ENCODE results near the gene S100A11. TPM values are rescaled to one million over a fixed set of nuclear protein-coding genes. Genes with fewer than 3 reads are reported as not detected.
A peak's percentile ranks its signal among the peaks of the same experiment; 100 is the strongest.
"Not testable (repeated sequence)": the region's sequence is repeated elsewhere in the genome, so short reads cannot be mapped to it uniquely, and the experiment has no call there.

The S100A11 gene
- total RNA-seq, result 100 to 1,000 TPM; 197 to 272 TPM

GRCh38 chr1:152036267-152037216 lies at the start of gene S100A11:
Gene S100A11, minus strand, starts transcription at chr1:152037004. Its CDS starts 89 bp downstream, at chr1:152036915.
- Mint-ChIP-seq H3K27ac (peak within 1 kb of the TSS; percentile 96 to 99), H3K9me3 (peaks cover 0 to 5% of the 10 kb centered on the region in 2 donors), H3K36me3 (peaks cover 36 to 46% of the 10 kb centered on the region in 2 donors)
- ATAC-seq, result peak; percentile 86 to 87
- peak; percentile 80 to 84 for DNase-seq (ENCODE audit: low spot score in 2 of 2)

DNA sequence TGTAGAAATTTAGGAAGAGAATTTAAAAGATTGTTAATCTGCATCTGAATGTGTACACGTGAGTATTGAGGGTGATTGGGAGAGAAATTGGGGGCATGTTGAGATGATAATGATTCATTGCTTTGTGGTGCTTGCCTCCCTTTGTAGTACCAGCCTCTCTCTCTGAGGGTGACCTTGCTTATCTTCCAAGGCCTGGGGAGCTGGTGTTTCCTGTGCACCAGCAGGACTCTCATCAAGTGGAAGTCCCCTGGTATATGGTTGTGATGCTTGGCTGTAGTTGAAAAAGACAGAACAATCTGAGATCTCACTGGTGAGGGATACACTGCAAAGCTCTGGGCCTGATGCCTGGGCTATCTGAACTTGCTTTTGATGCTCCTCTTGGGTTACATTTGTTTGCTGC lies 48.0 kb upstream of the S100A11 start:
- DNase-seq (ENCODE audit: low spot score in 2 of 2), result no peak
- no peaks in the 10 kb centered on the region for H3K36me3 Mint-ChIP-seq
- no peak for ATAC-seq
- no peaks in the 10 kb centered on the region for H3K9me3 Mint-ChIP-seq
- H3K27ac Mint-ChIP-seq, result no peak overlapping the region

- DNase-seq (ENCODE audit: low spot score in 2 of 2); ATAC-seq; H3K36me3 Mint-ChIP-seq; H3K9me3 Mint-ChIP-seq; H3K27ac Mint-ChIP-seq: not testable (repeated sequence)
Observed at GRCh38 chr1:152081026-152081425, 44.2 kb upstream of the S100A11 start.

GRCh38 chr1:152080494-152080893 lies 43.7 kb upstream of the S100A11 start:
- ATAC-seq; DNase-seq (ENCODE audit: low spot score in 2 of 2); H3K36me3 Mint-ChIP-seq; H3K9me3 Mint-ChIP-seq; H3K27ac Mint-ChIP-seq: not testable (repeated sequence)

DNA sequence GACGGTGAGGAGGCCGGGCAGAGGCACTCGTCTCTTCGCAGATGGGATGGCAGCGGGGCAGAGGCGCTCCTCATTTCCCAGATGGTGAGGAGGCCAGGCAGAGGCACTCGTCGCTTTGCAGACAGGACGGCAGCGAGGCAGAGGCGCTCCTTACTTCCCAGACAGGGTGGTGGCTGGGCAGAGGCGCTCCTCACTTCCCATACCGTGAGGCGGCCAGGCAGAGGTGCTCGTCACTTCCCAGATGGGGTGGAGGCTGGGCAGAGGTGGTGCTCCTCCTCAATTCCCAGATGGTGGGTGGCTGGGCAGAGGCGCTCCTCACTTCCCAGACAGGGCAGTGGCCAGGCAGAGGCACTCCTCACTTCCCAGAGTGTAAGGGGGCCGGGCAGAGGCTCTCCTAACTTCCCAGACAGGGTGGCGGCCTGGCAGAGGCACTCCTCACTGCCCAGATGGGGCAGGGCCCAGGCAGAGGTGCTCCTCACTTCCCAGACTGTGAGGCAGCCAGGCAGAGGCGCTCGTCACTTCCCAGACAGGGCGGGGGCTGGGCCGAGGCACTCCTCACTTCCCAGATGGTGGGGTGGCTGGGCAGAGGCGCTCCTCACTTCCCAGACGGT lies 42.1 kb upstream of the S100A11 start:
- Mint-ChIP-seq H3K36me3 (no peaks in the 10 kb centered on the region), H3K9me3 (no peaks in the 10 kb centered on the region), H3K27ac (no peak overlapping the region)
- DNase-seq (ENCODE audit: low spot score in 2 of 2), result no peak
- no peak for ATAC-seq

DNA sequence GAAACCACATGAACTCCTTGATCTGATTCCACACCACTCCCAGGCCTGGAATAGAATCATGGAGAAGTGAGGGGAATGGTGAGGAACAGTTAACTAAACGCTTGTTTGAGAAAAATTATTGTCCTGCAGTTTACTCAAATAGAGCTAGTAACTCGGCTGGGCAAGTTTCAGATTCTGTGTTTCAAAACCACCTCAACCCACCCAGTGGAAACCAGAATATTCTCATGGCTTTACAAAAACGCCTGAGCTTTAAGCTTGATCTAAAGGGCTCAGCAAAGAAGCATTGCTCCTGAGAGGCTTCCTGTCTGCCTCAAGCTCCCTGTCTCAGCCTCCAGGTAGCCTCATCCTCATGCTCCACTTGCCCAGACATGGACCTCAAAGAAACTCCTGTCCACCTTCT lies 35.5 kb upstream of the S100A11 start:
- no peak for ATAC-seq
- H3K9me3 Mint-ChIP-seq, result no peaks in the 10 kb centered on the region
- H3K36me3 Mint-ChIP-seq, result no peaks in the 10 kb centered on the region

DNA sequence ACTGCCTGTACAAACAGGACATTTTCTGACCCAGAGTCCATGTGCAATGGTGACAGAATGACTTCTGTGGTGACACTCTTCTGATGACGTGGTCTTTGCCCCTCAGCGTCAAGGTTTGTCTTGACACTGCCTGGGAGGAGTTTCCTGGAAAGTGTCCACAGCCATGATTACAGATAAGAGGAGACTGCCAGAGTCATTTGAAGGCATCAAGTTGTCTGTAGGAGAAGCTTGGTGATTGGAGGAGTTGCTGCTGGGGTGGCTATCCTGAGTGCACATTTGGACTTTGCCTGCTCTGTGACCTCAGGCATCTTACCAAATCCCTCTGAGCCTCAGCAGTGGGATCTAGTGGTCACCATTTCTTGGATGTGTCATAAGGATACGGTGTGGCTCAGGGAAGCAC lies 34.3 kb upstream of the S100A11 start:
- DNase-seq (ENCODE audit: low spot score in 2 of 2) (no peak), ATAC-seq (no peak)
- H3K36me3 Mint-ChIP-seq, result no peaks in the 10 kb centered on the region
- H3K27ac Mint-ChIP-seq, result no peak overlapping the region
- no peaks in the 10 kb centered on the region for H3K9me3 Mint-ChIP-seq

More for the DNA sequence above, 35.5 kb upstream of the S100A11 start:
- no peak for DNase-seq (ENCODE audit: low spot score in 2 of 2)
- no peak overlapping the region for H3K27ac Mint-ChIP-seq

DNA sequence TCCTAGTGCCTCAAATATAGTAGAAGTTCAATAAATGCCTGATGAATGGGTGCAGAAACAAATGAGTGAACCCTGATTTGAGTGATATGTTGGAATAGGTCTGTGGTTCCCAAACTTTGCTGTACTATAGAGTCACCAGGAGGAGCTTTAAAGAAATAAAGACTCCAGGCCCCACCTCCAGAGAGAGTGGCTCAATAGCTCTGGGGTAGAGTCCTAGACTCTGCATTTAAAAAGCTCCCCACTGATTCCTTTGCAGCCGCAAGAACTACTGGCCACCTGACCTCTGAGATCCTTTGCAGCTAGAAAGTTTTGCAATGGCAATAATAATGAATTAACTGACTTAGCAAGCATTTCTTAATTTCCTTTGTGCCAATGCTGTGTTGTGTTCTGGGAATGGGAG lies 31.1 kb upstream of the S100A11 start:
- DNase-seq (ENCODE audit: low spot score in 2 of 2), result no peak
- Mint-ChIP-seq H3K9me3 (no peaks in the 10 kb centered on the region), H3K27ac (no peak overlapping the region), H3K36me3 (no peaks in the 10 kb centered on the region)
- no peak for ATAC-seq

DNA sequence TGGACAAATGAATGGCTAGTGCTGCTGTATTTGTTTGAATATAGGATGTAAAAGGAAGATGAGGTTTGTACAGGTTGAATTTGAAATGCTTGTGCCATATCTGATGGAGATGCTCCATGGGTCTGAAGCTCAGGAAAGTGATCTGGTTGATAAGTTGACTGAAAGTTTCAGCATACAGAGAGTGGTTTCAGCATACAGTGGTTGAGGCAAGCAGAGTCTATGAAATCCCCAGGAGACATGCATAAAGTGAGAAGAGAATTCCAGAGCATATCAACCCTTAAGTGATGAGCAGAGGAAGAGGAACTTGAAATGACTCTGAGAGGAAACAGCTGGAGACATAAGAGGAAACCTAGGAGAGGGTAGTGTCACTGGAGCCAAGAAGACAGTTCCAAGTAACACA lies 30.3 kb upstream of the S100A11 start:
- no peaks in the 10 kb centered on the region for H3K36me3 Mint-ChIP-seq
- ATAC-seq, result no peak
- H3K9me3 Mint-ChIP-seq, result no peaks in the 10 kb centered on the region
- no peak for DNase-seq (ENCODE audit: low spot score in 2 of 2)
- H3K27ac Mint-ChIP-seq, result no peak overlapping the region

DNA sequence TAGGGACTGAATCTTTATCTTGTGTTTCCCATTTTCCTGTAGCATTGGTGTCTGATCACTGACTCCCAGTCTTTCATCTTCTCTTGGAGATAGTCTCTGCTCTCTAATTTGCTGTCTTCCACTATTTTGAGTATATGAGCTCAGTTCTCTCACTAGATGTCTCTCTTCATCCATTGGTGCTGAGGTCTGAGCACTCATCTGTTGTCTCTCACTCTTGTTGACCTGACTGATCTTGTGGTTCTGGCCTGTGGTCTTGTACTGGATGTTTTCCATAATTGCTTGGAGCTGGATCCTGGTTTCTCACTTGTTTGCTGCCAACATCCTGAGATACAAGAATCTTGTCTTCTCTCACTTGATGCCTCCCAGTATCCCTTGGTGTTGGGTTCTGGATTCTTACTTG lies 25.1 kb upstream of the S100A11 start:
- ATAC-seq (no peak), DNase-seq (ENCODE audit: low spot score in 2 of 2) (no peak)
- Mint-ChIP-seq H3K36me3 (no peaks in the 10 kb centered on the region), H3K27ac (no peak overlapping the region), H3K9me3 (no peaks in the 10 kb centered on the region)

DNA sequence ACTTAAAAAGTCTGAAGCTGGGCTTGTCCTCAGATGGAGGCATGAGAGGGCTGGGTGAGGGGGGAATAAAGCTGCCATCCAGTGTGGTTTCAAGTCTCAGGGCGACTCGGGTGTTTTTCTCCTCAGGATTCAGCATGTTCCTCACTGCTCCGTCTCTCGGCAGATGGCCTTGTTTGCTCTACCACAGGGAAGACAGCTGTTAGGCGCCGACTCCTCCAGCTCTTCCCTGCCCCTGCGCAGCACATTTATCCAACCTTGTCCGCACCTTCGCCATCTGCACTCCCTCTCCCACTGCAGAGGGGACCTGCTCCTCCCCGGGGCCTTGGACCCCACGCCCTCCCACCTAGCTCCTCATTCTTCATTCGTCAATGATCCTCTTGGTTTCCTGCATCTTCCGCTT lies 16.6 kb upstream of the S100A11 start:
- DNase-seq (ENCODE audit: low spot score in 2 of 2) (no peak), ATAC-seq (no peak)
- Mint-ChIP-seq H3K36me3 (no peaks in the 10 kb centered on the region), H3K27ac (no peak overlapping the region), H3K9me3 (no peaks in the 10 kb centered on the region)

- no peaks in the 10 kb centered on the region for H3K36me3 Mint-ChIP-seq
- peak; percentile 70 to 86 for DNase-seq (ENCODE audit: low spot score in 2 of 2)
- no peak overlapping the region for H3K27ac Mint-ChIP-seq
- H3K9me3 Mint-ChIP-seq, result no peaks in the 10 kb centered on the region
- no peak for ATAC-seq
Observed at GRCh38 chr1:152052606-152053005, 15.8 kb upstream of the S100A11 start.

DNA sequence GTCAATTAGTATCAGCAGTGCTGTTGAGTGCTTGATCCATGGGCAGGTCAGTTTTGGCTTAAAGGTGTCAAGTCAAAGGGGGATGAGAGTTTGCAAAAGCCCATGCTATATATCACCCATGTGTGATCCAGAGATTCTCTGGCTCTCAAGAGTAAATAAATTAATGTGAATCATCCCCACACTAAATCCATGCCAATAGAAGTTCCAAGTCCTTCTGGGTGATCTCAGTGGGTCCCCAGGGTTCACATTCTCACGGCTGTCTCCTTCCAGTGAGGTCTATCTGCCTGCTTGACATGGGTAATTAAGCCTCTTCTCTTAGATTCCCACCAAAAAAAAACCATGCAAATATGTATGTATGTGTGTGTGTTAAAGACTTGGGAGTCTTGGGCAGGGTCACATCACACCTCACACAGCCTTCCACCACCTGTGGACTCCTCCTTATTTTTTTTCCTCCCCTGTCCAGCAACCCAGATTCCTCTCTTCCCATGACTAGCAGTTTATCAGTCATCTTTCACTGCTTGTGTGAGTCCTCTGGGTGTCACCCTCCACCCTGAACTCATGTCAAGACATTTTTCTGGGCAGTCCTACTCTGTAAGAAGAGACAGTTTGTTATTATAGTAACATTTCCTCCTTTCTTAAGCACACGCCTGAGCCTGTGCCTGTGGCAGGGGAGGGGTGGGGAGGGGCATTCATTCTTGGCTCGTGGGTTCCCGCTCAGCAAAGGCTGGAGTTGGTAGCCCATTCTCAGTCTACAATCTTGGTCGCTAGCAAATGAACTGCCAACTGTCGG lies 14.3 kb upstream of the S100A11 start:
- peak overlapping the region in 1 of 2 donors; percentile 8 for H3K27ac Mint-ChIP-seq
- DNase-seq (ENCODE audit: low spot score in 2 of 2) (no peak), ATAC-seq (no peak)
- no peaks in the 10 kb centered on the region for H3K36me3 Mint-ChIP-seq
- no peaks in the 10 kb centered on the region for H3K9me3 Mint-ChIP-seq

GRCh38 chr1:152049291-152050083 lies 12.7 kb upstream of the S100A11 start:
- DNase-seq (ENCODE audit: low spot score in 2 of 2) (no peak), ATAC-seq (no peak)
- H3K36me3 Mint-ChIP-seq, result no peaks in the 10 kb centered on the region
- H3K9me3 Mint-ChIP-seq, result no peaks in the 10 kb centered on the region
- H3K27ac Mint-ChIP-seq, result no peak overlapping the region

GRCh38 chr1:152048416-152049009 lies 11.7 kb upstream of the S100A11 start:
- ATAC-seq (peak; percentile 17 to 40), DNase-seq (ENCODE audit: low spot score in 2 of 2) (no peak)
- no peaks in the 10 kb centered on the region for H3K9me3 Mint-ChIP-seq
- H3K36me3 Mint-ChIP-seq, result no peaks in the 10 kb centered on the region
- peak overlapping the region; percentile 97 to 98 for H3K27ac Mint-ChIP-seq
